CD8-positive, alpha-beta memory T cell (primary cell): ENCODE results near the gene TBC1D10A. TPM values are rescaled to one million over a fixed set of nuclear protein-coding genes. Genes with fewer than 3 reads are reported as not detected.
"Not testable (repeated sequence)": the region's sequence is repeated elsewhere in the genome, so short reads cannot be mapped to it uniquely, and the experiment has no call there.

Experiments used
- CTCF ChIA-PET: fragments of 350-600 bp; sonication (Branson Sonifier 250); formaldehyde crosslinking; loops from one replicate; lab custom pipeline; 2021; ENCODE audit warnings: antibody characterized with exemption; lab: Charles Lee
- POLR2A ChIA-PET: fragments of 350-600 bp; sonication (Branson Sonifier 250); formaldehyde crosslinking; loops from one replicate; lab custom pipeline; 2021; ENCODE audit warnings: antibody characterized with exemption; lab: Charles Lee
- DNase-seq, 5 donors: peaks; one replicate each; pipeline versions ENCODE4 v3.0.0 to v3.0.0-alpha.2; 2020 to 2022; ENCODE audit warnings: mixed read lengths in 1 of 5
- H3K27ac ChIP-seq: one replicate; pipeline ENCODE4 v1.7.0; 2013; ENCODE audit warnings: low read depth, mild to moderate bottlenecking, low read length, moderate library complexity
- H3K27me3 ChIP-seq: 2 replicates; pipeline ENCODE4 v1.7.0; 2013; ENCODE audit warnings: low read length, mild to moderate bottlenecking; ENCODE audit not compliant: insufficient read depth, poor library complexity, severe bottlenecking
- H3K36me3 ChIP-seq: 2 replicates; pipeline ENCODE4 v1.7.0; 2013; ENCODE audit warnings: mild to moderate bottlenecking, low read length, moderate library complexity; ENCODE audit not compliant: insufficient read depth
- H3K4me1 ChIP-seq: 2 replicates; pipeline ENCODE4 v1.7.0; 2013; ENCODE audit warnings: mild to moderate bottlenecking, low read length, moderate library complexity; ENCODE audit not compliant: insufficient read depth
- H3K4me3 ChIP-seq: 2 replicates; pipeline ENCODE4 v1.7.0; 2013; ENCODE audit warnings: mild to moderate bottlenecking, low read length
- H3K9me3 ChIP-seq: 2 replicates; pipeline ENCODE4 v1.7.0; 2013; ENCODE audit warnings: mild to moderate bottlenecking, low read length
- H3K27ac Mint-ChIP-seq, 8 donors: one replicate each; pipeline ENCODE4 v1.8.0; 2020 to 2021; ENCODE audit warnings: mixed read lengths in 8 of 8, mild to moderate bottlenecking in 6 of 8, inconsistent platforms in 3 of 8, moderate library complexity in 3 of 8
- H3K27me3 Mint-ChIP-seq, 2 donors: one replicate each; pipeline ENCODE4 v1.8.0; 2020 to 2021; ENCODE audit warnings: mixed read lengths in 2 of 2, mild to moderate bottlenecking in 1 of 2, moderate library complexity in 1 of 2
- H3K36me3 Mint-ChIP-seq, 3 donors: one replicate each; pipeline ENCODE4 v1.8.0; 2020 to 2021; ENCODE audit warnings: mixed read lengths in 3 of 3, inconsistent platforms in 1 of 3, mild to moderate bottlenecking in 1 of 3
- H3K4me1 Mint-ChIP-seq, 3 donors: one replicate each; pipeline ENCODE4 v1.8.0; 2020 to 2021; ENCODE audit warnings: mixed read lengths in 3 of 3, inconsistent platforms in 1 of 3, mild to moderate bottlenecking in 1 of 3
- H3K4me3 Mint-ChIP-seq, 7 donors: one replicate each; pipeline ENCODE4 v1.8.0; 2020 to 2021; ENCODE audit warnings: mixed read lengths in 7 of 7, mild to moderate bottlenecking in 6 of 7, moderate library complexity in 4 of 7, inconsistent platforms in 2 of 7
- H3K9me3 Mint-ChIP-seq, 5 donors: one replicate each; pipeline ENCODE4 v1.8.0; 2020 to 2022; ENCODE audit warnings: mixed read lengths in 5 of 5, mild to moderate bottlenecking in 3 of 5, moderate library complexity in 2 of 5, inconsistent platforms in 1 of 5
- polyA plus RNA-seq: library from polyadenylated mRNA; unstranded; fragments of 300-500 nt; fragmentation: Illumina TruSeq; gene quantifications from one replicate; pipeline ENCODE4 v1.2.3, GENCODE V29; 2021
- total RNA-seq, 2 experiments: library from RNA; stranded (reverse); gene quantifications; one replicate each; pipeline ENCODE4 v1.2.3, GENCODE V29; 2021

Gene TBC1D10A
- total and polyA plus RNA-seq, 3 experiments from 2014 or later = 14.7 to 55.2 (median 17.3) TPM

GRCh38 chr22:30340911-30341685 is 14.4 kb upstream of the TBC1D10A start:
- no peaks in the 10 kb centered on the region for H3K9me3 Mint-ChIP-seq
- H3K36me3 Mint-ChIP-seq = peaks cover 5 to 99% (median 14%) of the 10 kb centered on the region in 3 donors
- H3K27me3 ChIP-seq = no peaks in the 10 kb centered on the region
- no peak overlapping the region for H3K4me3 ChIP-seq
- POLR2A ChIA-PET = interaction anchor here (1.3 kb wide), 1 partner anchor 16 kb away, joined by 4 read pairs; the partner anchor contains the start of genes CCDC157 and SF3A1
- peaks cover 7 to 18% (median 14%) of the 10 kb centered on the region in 3 donors for H3K4me1 Mint-ChIP-seq
- H3K9me3 ChIP-seq = no peaks in the 10 kb centered on the region
- no peaks in the 10 kb centered on the region for H3K27me3 Mint-ChIP-seq
- no peaks in the 10 kb centered on the region for H3K4me1 ChIP-seq
- CTCF ChIA-PET = interaction anchor here (0.8 kb wide), 1 partner anchor 53 kb away, joined by 3 read pairs; no protein-coding TSS in a partner anchor
- H3K4me3 Mint-ChIP-seq = no peak overlapping the region
- H3K36me3 ChIP-seq = peaks cover 92% of the 10 kb centered on the region
- DNase-seq = no peak
- no peak overlapping the region for H3K27ac Mint-ChIP-seq
- H3K27ac ChIP-seq = no peak overlapping the region

- H3K27me3 ChIP-seq = no peaks in the 10 kb centered on the region
- no peaks in the 10 kb centered on the region for H3K4me1 ChIP-seq
- H3K9me3 Mint-ChIP-seq = no peaks in the 10 kb centered on the region
- POLR2A ChIA-PET = no interaction called here
- no peak for DNase-seq
- H3K36me3 ChIP-seq = peaks cover 92% of the 10 kb centered on the region
- CTCF ChIA-PET = interaction anchor here (2.8 kb wide), 1 partner anchor 51 kb away, joined by 11 read pairs; the partner anchor contains the start of gene CASTOR1
- H3K36me3 Mint-ChIP-seq = peaks cover 5 to 99% (median 15%) of the 10 kb centered on the region in 3 donors
- no peak overlapping the region for H3K4me3 ChIP-seq
- peak overlapping the region in 3 of 8 donors; percentile 16 to 93 (median 29) for H3K27ac Mint-ChIP-seq
- no peak overlapping the region for H3K4me3 Mint-ChIP-seq
- H3K4me1 Mint-ChIP-seq = peaks cover 0 to 3% (median 0%) of the 10 kb centered on the region in 3 donors
- H3K9me3 ChIP-seq = no peaks in the 10 kb centered on the region
- no peak overlapping the region for H3K27ac ChIP-seq
- no peaks in the 10 kb centered on the region for H3K27me3 Mint-ChIP-seq
Measured at GRCh38 chr22:30338802-30339201, 12.1 kb upstream of the TBC1D10A start.

GRCh38 chr22:30338341-30338740 is 11.6 kb upstream of the TBC1D10A start:
- Mint-ChIP-seq H3K27ac (peak overlapping the region in 1 of 8 donors; percentile 93), H3K36me3 (peaks cover 3 to 99% (median 15%) of the 10 kb centered on the region in 3 donors)
- H3K4me3 ChIP-seq, H3K27me3 Mint-ChIP-seq, DNase-seq, H3K4me1 Mint-ChIP-seq, H3K4me1 ChIP-seq, H3K27me3 ChIP-seq, H3K9me3 ChIP-seq, H3K4me3 Mint-ChIP-seq, H3K9me3 Mint-ChIP-seq, H3K27ac ChIP-seq: not testable (repeated sequence)
- CTCF ChIA-PET = interaction anchor here (2.8 kb wide), 1 partner anchor 50 kb away, joined by 11 read pairs; the partner anchor contains the start of gene CASTOR1
- H3K36me3 ChIP-seq = peaks cover 91% of the 10 kb centered on the region
- POLR2A ChIA-PET = interaction anchor here (1.1 kb wide), 1 partner anchor 11 kb away, joined by 3 read pairs; the partner anchor contains the start of gene TBC1D10A

- Histone ChIP-seq H3K27ac (no peak overlapping the region), H3K27me3 (no peaks in the 10 kb centered on the region), H3K4me3 (no peak overlapping the region), H3K9me3 (no peaks in the 10 kb centered on the region), H3K4me1 (no peaks in the 10 kb centered on the region), H3K36me3 (peaks cover 91% of the 10 kb centered on the region)
- CTCF ChIA-PET = interaction anchor here (0.6 to 2.8 kb wide), 2 partner anchors 49 to 1424 kb away, joined by 3 to 11 read pairs; partner anchors contain the start of gene CASTOR1
- POLR2A ChIA-PET = interaction anchor here (1.1 kb wide), 1 partner anchor 10 kb away, joined by 3 read pairs; the partner anchor contains the start of gene TBC1D10A
- H3K4me3 Mint-ChIP-seq = no peak overlapping the region
- no peaks in the 10 kb centered on the region for H3K9me3 Mint-ChIP-seq
- H3K27ac Mint-ChIP-seq = peak overlapping the region in 2 of 8 donors; percentile 51 to 56
- peaks cover 0 to 99% (median 13%) of the 10 kb centered on the region in 3 donors for H3K36me3 Mint-ChIP-seq
- no peak for DNase-seq
- H3K27me3 Mint-ChIP-seq = no peaks in the 10 kb centered on the region
- H3K4me1 Mint-ChIP-seq = no peaks in the 10 kb centered on the region
Measured at GRCh38 chr22:30337461-30337778, 10.7 kb upstream of the TBC1D10A start.

GRCh38 chr22:30336752-30337460 is 10.2 kb upstream of the TBC1D10A start:
- Histone ChIP-seq H3K36me3 (peaks cover 89% of the 10 kb centered on the region), H3K27ac (no peak overlapping the region), H3K9me3 (no peaks in the 10 kb centered on the region), H3K4me3 (no peak overlapping the region), H3K27me3 (no peaks in the 10 kb centered on the region), H3K4me1 (no peaks in the 10 kb centered on the region)
- ChIA-PET POLR2A (no interaction called here), CTCF (interaction anchor here (0.6 to 2.8 kb wide), 2 partner anchors 49 to 1424 kb away, joined by 3 to 11 read pairs; partner anchors contain the start of gene CASTOR1)
- Mint-ChIP-seq H3K9me3 (no peaks in the 10 kb centered on the region), H3K4me1 (no peaks in the 10 kb centered on the region), H3K27me3 (no peaks in the 10 kb centered on the region), H3K36me3 (peaks cover 0 to 98% (median 9%) of the 10 kb centered on the region in 3 donors), H3K4me3 (no peak overlapping the region), H3K27ac (peak overlapping the region in 3 of 8 donors; percentile 11 to 29 (median 22))
- DNase-seq = no peak

- DNase-seq = no peak
Measured at GRCh38 chr22:30335236-30335635, 8.5 kb upstream of the TBC1D10A start.

GRCh38 chr22:30334646-30335045 is 7.9 kb upstream of the TBC1D10A start:
- H3K27me3 Mint-ChIP-seq = no peaks in the 10 kb centered on the region
- POLR2A ChIA-PET = no interaction called here
- H3K4me1 Mint-ChIP-seq = no peaks in the 10 kb centered on the region
- peaks cover 0 to 89% (median 14%) of the 10 kb centered on the region in 3 donors for H3K36me3 Mint-ChIP-seq
- Histone ChIP-seq H3K4me1 (no peaks in the 10 kb centered on the region), H3K4me3 (no peak overlapping the region), H3K27ac (no peak overlapping the region), H3K27me3 (no peaks in the 10 kb centered on the region), H3K9me3 (no peaks in the 10 kb centered on the region), H3K36me3 (peaks cover 69% of the 10 kb centered on the region)
- peak overlapping the region in 4 of 8 donors; percentile 50 to 93 (median 58) for H3K27ac Mint-ChIP-seq
- no peak for DNase-seq
- H3K9me3 Mint-ChIP-seq = no peaks in the 10 kb centered on the region
- CTCF ChIA-PET = interaction anchor here (1.2 to 2.3 kb wide), 2 partner anchors 24 to 47 kb away, joined by 3 to 7 read pairs; no protein-coding TSS in a partner anchor
- no peak overlapping the region for H3K4me3 Mint-ChIP-seq

More at GRCh38 chr22:30335236-30335635, 8.5 kb upstream of the TBC1D10A start:
- Mint-ChIP-seq H3K4me1 (no peaks in the 10 kb centered on the region), H3K9me3 (no peaks in the 10 kb centered on the region), H3K27me3 (no peaks in the 10 kb centered on the region), H3K36me3 (peaks cover 0 to 92% (median 14%) of the 10 kb centered on the region in 3 donors), H3K4me3 (no peak overlapping the region), H3K27ac (peak overlapping the region in 4 of 8 donors; percentile 21 to 61 (median 52))
- POLR2A ChIA-PET = no interaction called here
- Histone ChIP-seq H3K9me3 (no peaks in the 10 kb centered on the region), H3K4me3 (no peak overlapping the region), H3K36me3 (peaks cover 74% of the 10 kb centered on the region), H3K27me3 (no peaks in the 10 kb centered on the region), H3K4me1 (no peaks in the 10 kb centered on the region), H3K27ac (no peak overlapping the region)
- CTCF ChIA-PET = interaction anchor here (1.2 to 2.3 kb wide), 2 partner anchors 25 to 47 kb away, joined by 3 to 7 read pairs; no protein-coding TSS in a partner anchor
